Stomach (tissue), 4 donors: ENCODE results near the gene PEPD.

ENCODE experiments used
- CTCF ChIP-seq, 7 experiments: fragments of 450-650 bp in 4 of 7; fragments of 200-600 bp in 3 of 7; sonication (generic) in 3 of 7; IDR thresholded peaks; one replicate each; pipeline ENCODE4 v1.5.1; 2016 to 2019; ENCODE audit warnings: antibody characterized with exemption in 7 of 7, control low read depth in 2 of 7, mild to moderate bottlenecking in 1 of 7
- POLR2A ChIP-seq, 4 donors: fragments of 450-650 bp; IDR thresholded peaks; one replicate each; pipeline ENCODE4 v1.6.1; 2016; ENCODE audit warnings: antibody characterized with exemption in 4 of 4, control low read depth in 2 of 4, mild to moderate bottlenecking in 1 of 4, moderate library complexity in 1 of 4
- POLR2AphosphoS5 ChIP-seq, 3 donors: sonication (generic); formaldehyde crosslinking; IDR thresholded peaks; one replicate each; pipeline ENCODE4 v1.6.1; 2016; ENCODE audit warnings: antibody characterized with exemption in 3 of 3

GRCh38 chr19:33556261-33556660 is 34.7 kb upstream of the PEPD start:
- TF ChIP-seq POLR2A (IDR thresholded peaks at IDR 0.05): no peak
- no peak for TF ChIP-seq CTCF (IDR thresholded peaks at IDR 0.05)
- no peak for TF ChIP-seq POLR2AphosphoS5 (IDR thresholded peaks at IDR 0.05)
